ENCODE measurements around the gene WDR83.

The WDR83 gene

DNA sequence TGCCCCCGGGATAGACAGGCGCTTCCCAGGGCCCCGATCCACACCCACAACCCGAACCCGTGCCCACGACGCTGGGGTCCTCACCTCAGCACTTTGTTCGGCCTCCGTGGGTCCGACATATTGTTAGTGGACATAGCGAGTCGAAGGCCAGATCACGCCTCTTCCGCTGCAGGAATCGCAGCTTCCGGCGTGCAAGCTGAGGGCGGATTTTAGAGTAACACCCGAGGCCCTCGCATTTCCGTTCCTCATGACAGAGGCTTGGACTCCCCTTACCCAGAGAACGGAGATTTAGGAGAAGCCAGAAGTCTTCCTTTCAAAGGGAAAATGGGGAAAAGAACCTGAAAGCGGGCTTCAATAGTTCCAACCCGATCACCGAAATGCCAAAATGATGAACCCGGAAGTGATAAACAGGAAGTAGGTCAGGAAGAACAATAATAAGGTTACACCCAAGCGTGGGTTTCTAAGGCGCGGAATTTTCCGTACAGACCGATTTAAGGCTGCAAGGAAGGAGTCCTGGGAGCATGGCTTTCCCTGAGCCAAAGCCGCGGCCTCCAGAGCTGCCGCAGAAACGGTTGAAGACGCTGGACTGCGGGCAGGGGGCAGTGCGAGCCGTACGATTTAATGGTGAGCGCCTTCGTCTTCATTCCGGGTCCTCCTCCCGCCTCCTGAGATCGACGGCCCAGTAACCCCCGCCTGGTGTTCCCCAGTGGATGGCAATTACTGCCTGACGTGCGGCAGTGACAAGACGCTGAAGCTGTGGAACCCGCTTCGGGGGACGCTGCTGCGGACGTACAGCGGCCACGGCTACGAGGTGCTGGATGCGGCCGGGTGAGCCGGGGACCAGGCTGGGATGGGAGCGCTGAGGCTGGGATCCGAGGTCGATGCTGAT is 2.9 kb downstream of the WDR83 start (continued):
- TF ChIP-seq, protein P1, sequence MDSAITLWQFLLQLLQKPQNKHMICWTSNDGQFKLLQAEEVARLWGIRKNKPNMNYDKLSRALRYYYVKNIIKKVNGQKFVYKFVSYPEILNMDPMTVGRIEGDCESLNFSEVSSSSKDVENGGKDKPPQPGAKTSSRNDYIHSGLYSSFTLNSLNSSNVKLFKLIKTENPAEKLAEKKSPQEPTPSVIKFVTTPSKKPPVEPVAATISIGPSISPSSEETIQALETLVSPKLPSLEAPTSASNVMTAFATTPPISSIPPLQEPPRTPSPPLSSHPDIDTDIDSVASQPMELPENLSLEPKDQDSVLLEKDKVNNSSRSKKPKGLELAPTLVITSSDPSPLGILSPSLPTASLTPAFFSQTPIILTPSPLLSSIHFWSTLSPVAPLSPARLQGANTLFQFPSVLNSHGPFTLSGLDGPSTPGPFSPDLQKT (IDR thresholded peaks at IDR 0.05; ENCODE audit: borderline replicate concordance, low read depth, low read length): no peak
- TF ChIP-seq ZNF2 (tag by site-specific recombination; IDR thresholded peaks at IDR 0.05) (peak; percentile 98), ZNF175 (tag by site-specific recombination; IDR thresholded peaks at IDR 0.05) (no peak), ZNF24 (tag by site-specific recombination; IDR thresholded peaks at IDR 0.05) (peak; percentile 85), ZNF76 (tag by site-specific recombination; IDR thresholded peaks at IDR 0.05; ENCODE audit: borderline replicate concordance, low read depth) (peak; percentile 88), ZNF394 (tag by site-specific recombination; IDR thresholded peaks at IDR 0.05; ENCODE audit: borderline replicate concordance) (peak; percentile 77), ZNF747 (tag by site-specific recombination; IDR thresholded peaks at IDR 0.05) (no peak), ZNF529 (tag by site-specific recombination; IDR thresholded peaks at IDR 0.05; ENCODE audit: insufficient replicate concordance) (no peak), ZNF571 (tag by site-specific recombination; IDR thresholded peaks at IDR 0.05) (no peak), ZNF221 (tag by site-specific recombination; IDR thresholded peaks at IDR 0.05; ENCODE audit: borderline replicate concordance) (no peak), SP3 (tag by site-specific recombination; IDR thresholded peaks at IDR 0.05) (peak; percentile 82), ZNF510 (tag by site-specific recombination; IDR thresholded peaks at IDR 0.05; ENCODE audit: insufficient replicate concordance) (no peak), ZNF621 (tag by site-specific recombination; IDR thresholded peaks at IDR 0.05) (no peak), KLF10 (tag by site-specific recombination; IDR thresholded peaks at IDR 0.05) (peak; percentile 86; the same call in 1 of the 2 replicates), ZFP3 (tag by site-specific recombination; IDR thresholded peaks at IDR 0.05; ENCODE audit: low read depth) (no peak), ZNF133 (tag by site-specific recombination; IDR thresholded peaks at IDR 0.05) (no peak), ZFP69B (tag by site-specific recombination; IDR thresholded peaks at IDR 0.05) (peak; percentile 91), EGR2 (tag by site-specific recombination; IDR thresholded peaks at IDR 0.05; ENCODE audit: low read depth) (peak; percentile 80), ZNF169 (tag by site-specific recombination; IDR thresholded peaks at IDR 0.05) (no peak)
- TF ChIP-seq, protein P2, sequence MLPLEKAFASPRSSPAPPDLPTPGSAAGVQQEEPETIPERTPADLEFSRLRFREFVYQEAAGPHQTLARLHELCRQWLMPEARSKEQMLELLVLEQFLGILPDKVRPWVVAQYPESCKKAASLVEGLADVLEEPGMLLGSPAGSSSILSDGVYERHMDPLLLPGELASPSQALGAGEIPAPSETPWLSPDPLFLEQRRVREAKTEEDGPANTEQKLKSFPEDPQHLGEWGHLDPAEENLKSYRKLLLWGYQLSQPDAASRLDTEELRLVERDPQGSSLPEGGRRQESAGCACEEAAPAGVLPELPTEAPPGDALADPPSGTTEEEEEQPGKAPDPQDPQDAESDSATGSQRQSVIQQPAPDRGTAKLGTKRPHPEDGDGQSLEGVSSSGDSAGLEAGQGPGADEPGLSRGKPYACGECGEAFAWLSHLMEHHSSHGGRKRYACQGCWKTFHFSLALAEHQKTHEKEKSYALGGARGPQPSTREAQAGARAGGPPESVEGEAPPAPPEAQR (tag by site-specific recombination; IDR thresholded peaks at IDR 0.05): peak; percentile 59; the same call in 1 of the 2 replicates
- TF ChIP-seq, protein P3, sequence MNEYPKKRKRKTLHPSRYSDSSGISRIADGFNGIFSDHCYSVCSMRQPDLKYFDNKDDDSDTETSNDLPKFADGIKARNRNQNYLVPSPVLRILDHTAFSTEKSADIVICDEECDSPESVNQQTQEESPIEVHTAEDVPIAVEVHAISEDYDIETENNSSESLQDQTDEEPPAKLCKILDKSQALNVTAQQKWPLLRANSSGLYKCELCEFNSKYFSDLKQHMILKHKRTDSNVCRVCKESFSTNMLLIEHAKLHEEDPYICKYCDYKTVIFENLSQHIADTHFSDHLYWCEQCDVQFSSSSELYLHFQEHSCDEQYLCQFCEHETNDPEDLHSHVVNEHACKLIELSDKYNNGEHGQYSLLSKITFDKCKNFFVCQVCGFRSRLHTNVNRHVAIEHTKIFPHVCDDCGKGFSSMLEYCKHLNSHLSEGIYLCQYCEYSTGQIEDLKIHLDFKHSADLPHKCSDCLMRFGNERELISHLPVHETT (tag by site-specific recombination; IDR thresholded peaks at IDR 0.05): peak; percentile 100
- TF ChIP-seq, protein P4, sequence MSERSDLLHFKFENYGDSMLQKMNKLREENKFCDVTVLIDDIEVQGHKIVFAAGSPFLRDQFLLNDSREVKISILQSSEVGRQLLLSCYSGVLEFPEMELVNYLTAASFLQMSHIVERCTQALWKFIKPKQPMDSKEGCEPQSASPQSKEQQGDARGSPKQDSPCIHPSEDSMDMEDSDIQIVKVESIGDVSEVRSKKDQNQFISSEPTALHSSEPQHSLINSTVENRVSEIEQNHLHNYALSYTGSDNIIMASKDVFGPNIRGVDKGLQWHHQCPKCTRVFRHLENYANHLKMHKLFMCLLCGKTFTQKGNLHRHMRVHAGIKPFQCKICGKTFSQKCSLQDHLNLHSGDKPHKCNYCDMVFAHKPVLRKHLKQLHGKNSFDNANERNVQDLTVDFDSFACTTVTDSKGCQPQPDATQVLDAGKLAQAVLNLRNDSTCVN (tag by site-specific recombination; optimal IDR thresholded peaks at IDR 0.05): peak; percentile 8
- TF ChIP-seq, protein P5, sequence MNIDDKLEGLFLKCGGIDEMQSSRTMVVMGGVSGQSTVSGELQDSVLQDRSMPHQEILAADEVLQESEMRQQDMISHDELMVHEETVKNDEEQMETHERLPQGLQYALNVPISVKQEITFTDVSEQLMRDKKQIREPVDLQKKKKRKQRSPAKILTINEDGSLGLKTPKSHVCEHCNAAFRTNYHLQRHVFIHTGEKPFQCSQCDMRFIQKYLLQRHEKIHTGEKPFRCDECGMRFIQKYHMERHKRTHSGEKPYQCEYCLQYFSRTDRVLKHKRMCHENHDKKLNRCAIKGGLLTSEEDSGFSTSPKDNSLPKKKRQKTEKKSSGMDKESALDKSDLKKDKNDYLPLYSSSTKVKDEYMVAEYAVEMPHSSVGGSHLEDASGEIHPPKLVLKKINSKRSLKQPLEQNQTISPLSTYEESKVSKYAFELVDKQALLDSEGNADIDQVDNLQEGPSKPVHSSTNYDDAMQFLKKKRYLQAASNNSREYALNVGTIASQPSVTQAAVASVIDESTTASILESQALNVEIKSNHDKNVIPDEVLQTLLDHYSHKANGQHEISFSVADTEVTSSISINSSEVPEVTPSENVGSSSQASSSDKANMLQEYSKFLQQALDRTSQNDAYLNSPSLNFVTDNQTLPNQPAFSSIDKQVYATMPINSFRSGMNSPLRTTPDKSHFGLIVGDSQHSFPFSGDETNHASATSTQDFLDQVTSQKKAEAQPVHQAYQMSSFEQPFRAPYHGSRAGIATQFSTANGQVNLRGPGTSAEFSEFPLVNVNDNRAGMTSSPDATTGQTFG (tag by site-specific recombination; IDR thresholded peaks at IDR 0.05; ENCODE audit: borderline replicate concordance): 0 out of 2 replicates have a peak, but pooled peaks have one; percentile 60
- TF ChIP-seq, protein P6, sequence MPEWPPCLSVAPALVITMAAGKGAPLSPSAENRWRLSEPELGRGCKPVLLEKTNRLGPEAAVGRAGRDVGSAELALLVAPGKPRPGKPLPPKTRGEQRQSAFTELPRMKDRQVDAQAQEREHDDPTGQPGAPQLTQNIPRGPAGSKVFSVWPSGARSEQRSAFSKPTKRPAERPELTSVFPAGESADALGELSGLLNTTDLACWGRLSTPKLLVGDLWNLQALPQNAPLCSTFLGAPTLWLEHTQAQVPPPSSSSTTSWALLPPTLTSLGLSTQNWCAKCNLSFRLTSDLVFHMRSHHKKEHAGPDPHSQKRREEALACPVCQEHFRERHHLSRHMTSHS (tag by site-specific recombination; IDR thresholded peaks at IDR 0.05): peak; percentile 59; the same call in 1 of the 2 replicates
- TF ChIP-seq, protein P7, sequence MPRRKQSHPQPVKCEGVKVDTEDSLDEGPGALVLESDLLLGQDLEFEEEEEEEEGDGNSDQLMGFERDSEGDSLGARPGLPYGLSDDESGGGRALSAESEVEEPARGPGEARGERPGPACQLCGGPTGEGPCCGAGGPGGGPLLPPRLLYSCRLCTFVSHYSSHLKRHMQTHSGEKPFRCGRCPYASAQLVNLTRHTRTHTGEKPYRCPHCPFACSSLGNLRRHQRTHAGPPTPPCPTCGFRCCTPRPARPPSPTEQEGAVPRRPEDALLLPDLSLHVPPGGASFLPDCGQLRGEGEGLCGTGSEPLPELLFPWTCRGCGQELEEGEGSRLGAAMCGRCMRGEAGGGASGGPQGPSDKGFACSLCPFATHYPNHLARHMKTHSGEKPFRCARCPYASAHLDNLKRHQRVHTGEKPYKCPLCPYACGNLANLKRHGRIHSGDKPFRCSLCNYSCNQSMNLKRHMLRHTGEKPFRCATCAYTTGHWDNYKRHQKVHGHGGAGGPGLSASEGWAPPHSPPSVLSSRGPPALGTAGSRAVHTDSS (tag by site-specific recombination; IDR thresholded peaks at IDR 0.05): peak; percentile 53
- TF ChIP-seq, protein P8, sequence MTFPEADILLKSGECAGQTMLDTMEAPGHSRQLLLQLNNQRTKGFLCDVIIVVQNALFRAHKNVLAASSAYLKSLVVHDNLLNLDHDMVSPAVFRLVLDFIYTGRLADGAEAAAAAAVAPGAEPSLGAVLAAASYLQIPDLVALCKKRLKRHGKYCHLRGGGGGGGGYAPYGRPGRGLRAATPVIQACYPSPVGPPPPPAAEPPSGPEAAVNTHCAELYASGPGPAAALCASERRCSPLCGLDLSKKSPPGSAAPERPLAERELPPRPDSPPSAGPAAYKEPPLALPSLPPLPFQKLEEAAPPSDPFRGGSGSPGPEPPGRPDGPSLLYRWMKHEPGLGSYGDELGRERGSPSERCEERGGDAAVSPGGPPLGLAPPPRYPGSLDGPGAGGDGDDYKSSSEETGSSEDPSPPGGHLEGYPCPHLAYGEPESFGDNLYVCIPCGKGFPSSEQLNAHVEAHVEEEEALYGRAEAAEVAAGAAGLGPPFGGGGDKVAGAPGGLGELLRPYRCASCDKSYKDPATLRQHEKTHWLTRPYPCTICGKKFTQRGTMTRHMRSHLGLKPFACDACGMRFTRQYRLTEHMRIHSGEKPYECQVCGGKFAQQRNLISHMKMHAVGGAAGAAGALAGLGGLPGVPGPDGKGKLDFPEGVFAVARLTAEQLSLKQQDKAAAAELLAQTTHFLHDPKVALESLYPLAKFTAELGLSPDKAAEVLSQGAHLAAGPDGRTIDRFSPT (tag by site-specific recombination; IDR thresholded peaks at IDR 0.05): no peak

Data from HEK293 (cell line).